ENCODE results near the gene CCR1. TPM values are rescaled to one million over a fixed set of nuclear protein-coding genes. Genes with fewer than 3 reads are reported as not detected.
A peak's percentile ranks its signal among the peaks of the same experiment; 100 is the strongest.

CCR1 gene
- total and polyA plus RNA-seq, 2 experiments from 2014 or later = not detected

DNA sequence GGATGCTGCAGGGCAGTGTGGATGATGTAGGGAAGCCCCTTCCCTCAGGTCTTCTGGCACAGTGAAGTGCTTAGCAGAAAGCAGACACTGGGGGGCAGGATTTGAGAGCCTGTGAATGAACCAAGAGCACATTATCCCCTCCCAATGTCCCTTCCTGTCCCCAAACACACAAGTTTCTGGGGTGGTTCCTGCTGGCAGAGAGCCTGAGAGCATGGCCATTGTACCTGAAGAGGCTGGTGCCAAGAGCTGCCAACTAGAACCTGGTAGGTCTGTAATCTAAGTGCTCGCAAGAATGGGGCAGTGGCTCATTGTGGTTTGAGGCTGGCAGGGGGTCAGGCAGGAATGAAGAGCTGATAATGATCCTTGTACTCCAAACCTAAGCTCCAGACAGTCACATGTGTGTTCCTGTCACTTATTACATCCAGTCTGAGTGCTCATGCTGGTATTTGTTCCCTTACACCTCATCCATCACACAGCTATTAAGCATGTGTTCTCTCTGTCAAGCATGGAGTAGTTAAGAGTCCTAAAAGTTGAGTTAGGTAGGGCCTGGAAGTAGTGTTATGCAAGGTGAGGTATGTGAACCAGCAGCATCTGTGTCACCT, 6.7 kb upstream of the CCR1 start:
- H3K36me3 ChIP-seq (ENCODE audit: insufficient read depth) = no peaks in the 10 kb centered on the region

More for the DNA sequence above, 6.7 kb upstream of the CCR1 start:
- no peaks in the 10 kb centered on the region for H3K27me3 ChIP-seq (ENCODE audit: insufficient read depth)
- no peaks in the 10 kb centered on the region for H4K20me1 ChIP-seq (replicated peaks; ENCODE audit: insufficient read depth)
- DNase-seq (ENCODE audit: low spot score) (peak; percentile 79), ATAC-seq (peak; percentile 97)
- Mint-ChIP-seq H3K27me3 (ENCODE audit: insufficient read depth, low read depth, poor library complexity) (peaks cover 3% of the 10 kb centered on the region), H3K4me1 (no peaks in the 10 kb centered on the region), H3K9me3 (peaks cover 3% of the 10 kb centered on the region; the same call in 1 of the 3 replicates), H3K27ac (no peak overlapping the region), H3K36me3 (ENCODE audit: low read depth) (no peaks in the 10 kb centered on the region), H3K4me3 (no peak overlapping the region)
- H3K9me2 ChIP-seq (ENCODE audit: insufficient read depth) = peaks cover 11% of the 10 kb centered on the region
- H3K4me3 ChIP-seq = no peak overlapping the region
- no peaks in the 10 kb centered on the region for H3K4me1 ChIP-seq (ENCODE audit: insufficient read depth)
- H3F3A ChIP-seq (replicated peaks; ENCODE audit: low read depth) = no peaks in the 10 kb centered on the region
- H3K27ac ChIP-seq (ENCODE audit: low read depth) = no peak overlapping the region
- peak; percentile 59 to 86 for TF ChIP-seq CTCF (conservative IDR thresholded peaks at IDR 0.05; ENCODE audit: low read depth in 2 of 2)
- TF ChIP-seq STAT1 (IDR thresholded peaks at IDR 0.05; ENCODE audit: unreplicated experiment) = no peak
- TF ChIP-seq, protein P1, sequence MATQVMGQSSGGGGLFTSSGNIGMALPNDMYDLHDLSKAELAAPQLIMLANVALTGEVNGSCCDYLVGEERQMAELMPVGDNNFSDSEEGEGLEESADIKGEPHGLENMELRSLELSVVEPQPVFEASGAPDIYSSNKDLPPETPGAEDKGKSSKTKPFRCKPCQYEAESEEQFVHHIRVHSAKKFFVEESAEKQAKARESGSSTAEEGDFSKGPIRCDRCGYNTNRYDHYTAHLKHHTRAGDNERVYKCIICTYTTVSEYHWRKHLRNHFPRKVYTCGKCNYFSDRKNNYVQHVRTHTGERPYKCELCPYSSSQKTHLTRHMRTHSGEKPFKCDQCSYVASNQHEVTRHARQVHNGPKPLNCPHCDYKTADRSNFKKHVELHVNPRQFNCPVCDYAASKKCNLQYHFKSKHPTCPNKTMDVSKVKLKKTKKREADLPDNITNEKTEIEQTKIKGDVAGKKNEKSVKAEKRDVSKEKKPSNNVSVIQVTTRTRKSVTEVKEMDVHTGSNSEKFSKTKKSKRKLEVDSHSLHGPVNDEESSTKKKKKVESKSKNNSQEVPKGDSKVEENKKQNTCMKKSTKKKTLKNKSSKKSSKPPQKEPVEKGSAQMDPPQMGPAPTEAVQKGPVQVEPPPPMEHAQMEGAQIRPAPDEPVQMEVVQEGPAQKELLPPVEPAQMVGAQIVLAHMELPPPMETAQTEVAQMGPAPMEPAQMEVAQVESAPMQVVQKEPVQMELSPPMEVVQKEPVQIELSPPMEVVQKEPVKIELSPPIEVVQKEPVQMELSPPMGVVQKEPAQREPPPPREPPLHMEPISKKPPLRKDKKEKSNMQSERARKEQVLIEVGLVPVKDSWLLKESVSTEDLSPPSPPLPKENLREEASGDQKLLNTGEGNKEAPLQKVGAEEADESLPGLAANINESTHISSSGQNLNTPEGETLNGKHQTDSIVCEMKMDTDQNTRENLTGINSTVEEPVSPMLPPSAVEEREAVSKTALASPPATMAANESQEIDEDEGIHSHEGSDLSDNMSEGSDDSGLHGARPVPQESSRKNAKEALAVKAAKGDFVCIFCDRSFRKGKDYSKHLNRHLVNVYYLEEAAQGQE (IDR thresholded peaks at IDR 0.05; ENCODE audit: unreplicated experiment) = no peak
- TF ChIP-seq JUNB (IDR thresholded peaks at IDR 0.05; ENCODE audit: unreplicated experiment) = no peak
- no peak for TF ChIP-seq ZNF331 (CRISPR knock-in tag; IDR thresholded peaks at IDR 0.05; ENCODE audit: low read depth)
- peak; percentile 22; the same call in 1 of the 2 replicates for TF ChIP-seq ZNF462 (CRISPR knock-in tag; IDR thresholded peaks at IDR 0.05)
- H3K4me2 ChIP-seq = no peak overlapping the region
- no peaks in the 10 kb centered on the region for H3K79me2 ChIP-seq (replicated peaks; ENCODE audit: insufficient read depth)
- H2AFZ ChIP-seq = peak overlapping the region; percentile 93
